HG03097 (cell line): ENCODE results near the gene SESN1.
"Not testable (repeated sequence)": the region's sequence is repeated elsewhere in the genome, so short reads cannot be mapped to it uniquely, and the experiment has no call there.

Experiments
- ATAC-seq: cut with Tn5 transposase; IDR thresholded peaks from one replicate; pipeline ENCODE4 v1.9.1; 2021; ENCODE audit not compliant: unreplicated experiment, low FRiP score

The SESN1 gene

DNA sequence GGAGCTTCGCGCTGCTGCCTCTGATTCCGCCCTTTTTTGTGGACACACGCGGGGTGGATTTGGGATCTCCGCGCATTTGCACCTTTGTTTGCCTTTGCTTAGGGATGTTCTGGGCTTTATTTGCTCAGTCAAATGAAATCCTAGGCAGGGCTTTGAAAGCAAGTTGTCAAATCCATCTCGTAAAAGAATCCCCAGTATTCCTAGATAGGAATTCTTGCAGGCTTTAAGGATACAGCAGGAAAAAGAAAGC lies 1.1 kb upstream of the SESN1 start:
- no peak for ATAC-seq

- ATAC-seq, result peak; percentile 71
These were observed 589 bp upstream of the SESN1 start, which contains the start of gene CEP57L1 for GRCh38 chr6:109095036-109095834. TSS of gene CEP57L1 (plus strand) at chr6:109095507. CDS start at chr6:109145222, 49,715 bp downstream.

GRCh38 chr6:109093732-109094415 lies 772 bp downstream of the SESN1 start:
- no peak for ATAC-seq

GRCh38 chr6:109092074-109092473 lies 2.6 kb downstream of the SESN1 start:
- ATAC-seq, result no peak

GRCh38 chr6:109091314-109092024 lies 3.2 kb downstream of the SESN1 start:
- no peak for ATAC-seq

GRCh38 chr6:109088995-109089394 lies 5.7 kb downstream of the SESN1 start:
- ATAC-seq, result no peak

- ATAC-seq, result no peak
These were observed 6.9 kb downstream of the SESN1 start for GRCh38 chr6:109087661-109088264.

DNA sequence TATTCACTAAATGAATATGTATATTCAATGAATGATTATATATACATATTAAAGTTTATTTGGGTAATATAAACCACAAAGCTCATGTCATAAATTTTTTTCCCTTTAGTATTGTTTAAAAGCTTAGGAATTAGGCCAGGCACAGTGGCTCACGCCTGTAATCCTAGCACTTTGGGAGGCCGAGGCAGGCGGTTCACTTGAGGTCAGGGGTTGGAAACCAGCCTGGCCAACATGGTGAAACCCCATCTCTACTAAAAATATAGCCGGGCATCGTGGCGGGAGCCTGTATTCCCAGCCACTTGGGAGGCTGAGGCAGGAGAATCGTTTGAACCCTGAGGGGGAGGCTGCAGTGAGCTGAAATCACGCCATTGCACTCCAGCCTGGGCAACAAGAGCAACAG lies 10.5 kb downstream of the SESN1 start:
- not testable (repeated sequence) for ATAC-seq

GRCh38 chr6:109083657-109084056 lies 11.0 kb downstream of the SESN1 start:
- ATAC-seq, result no peak

DNA sequence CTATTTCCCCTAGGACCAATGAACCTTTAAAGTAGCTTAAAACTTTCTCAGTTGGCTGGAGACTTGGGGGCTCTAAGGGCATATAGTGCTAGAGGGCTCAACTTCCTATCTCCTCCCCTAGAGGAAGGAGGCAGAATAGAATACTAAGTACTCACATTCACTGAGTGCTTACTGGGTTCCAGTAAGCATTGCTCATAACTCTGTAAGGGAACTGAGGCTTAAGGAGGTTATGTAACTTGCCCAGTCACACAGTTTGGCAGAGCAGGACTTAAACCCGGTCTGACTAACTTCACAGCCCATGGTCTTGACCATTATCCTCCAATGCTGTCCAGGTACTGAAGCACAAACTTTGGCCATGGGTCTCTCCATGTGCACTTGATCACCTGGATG lies 12.5 kb downstream of the SESN1 start:
- ATAC-seq, result no peak

GRCh38 chr6:109081516-109082187 lies 13.0 kb downstream of the SESN1 start:
- no peak for ATAC-seq

GRCh38 chr6:109081026-109081425 lies 13.6 kb downstream of the SESN1 start:
- no peak for ATAC-seq

- no peak for ATAC-seq
These were observed 14.7 kb downstream of the SESN1 start for GRCh38 chr6:109079981-109080380.

DNA sequence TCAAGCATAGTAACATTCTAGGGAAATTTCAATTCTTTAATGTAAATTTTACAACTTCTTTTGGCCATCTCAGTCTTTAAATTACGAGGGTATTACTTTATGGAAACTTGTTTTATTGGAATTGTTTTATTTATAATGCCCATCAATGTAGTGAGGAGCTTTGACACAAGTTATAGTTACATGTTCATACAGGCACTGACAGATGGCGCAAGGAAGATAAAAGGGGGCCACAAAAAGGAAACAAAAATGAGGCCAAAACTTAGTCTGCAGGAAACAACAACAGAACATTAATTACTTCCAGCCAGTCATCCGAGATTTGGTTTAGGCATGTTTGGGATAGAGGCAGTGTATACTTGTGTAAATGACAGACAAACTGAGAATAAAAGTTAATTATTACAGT lies 18.3 kb downstream of the SESN1 start:
- no peak for ATAC-seq

- no peak for ATAC-seq
These were observed 18.7 kb downstream of the SESN1 start for GRCh38 chr6:109075934-109076333.

DNA sequence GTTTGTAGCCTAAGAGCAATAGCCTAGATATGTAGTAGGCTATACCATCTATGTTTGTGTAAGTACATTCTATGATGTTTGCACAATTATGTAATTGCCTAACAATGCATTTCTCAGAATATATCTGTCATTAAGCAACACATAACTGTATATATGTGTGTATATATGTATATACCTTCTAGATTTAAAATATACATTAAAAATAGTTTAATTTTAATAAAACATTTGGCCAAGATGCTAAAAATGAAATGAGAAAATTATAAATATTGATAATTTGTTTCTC lies 20.6 kb downstream of the SESN1 start:
- ATAC-seq, result no peak

DNA sequence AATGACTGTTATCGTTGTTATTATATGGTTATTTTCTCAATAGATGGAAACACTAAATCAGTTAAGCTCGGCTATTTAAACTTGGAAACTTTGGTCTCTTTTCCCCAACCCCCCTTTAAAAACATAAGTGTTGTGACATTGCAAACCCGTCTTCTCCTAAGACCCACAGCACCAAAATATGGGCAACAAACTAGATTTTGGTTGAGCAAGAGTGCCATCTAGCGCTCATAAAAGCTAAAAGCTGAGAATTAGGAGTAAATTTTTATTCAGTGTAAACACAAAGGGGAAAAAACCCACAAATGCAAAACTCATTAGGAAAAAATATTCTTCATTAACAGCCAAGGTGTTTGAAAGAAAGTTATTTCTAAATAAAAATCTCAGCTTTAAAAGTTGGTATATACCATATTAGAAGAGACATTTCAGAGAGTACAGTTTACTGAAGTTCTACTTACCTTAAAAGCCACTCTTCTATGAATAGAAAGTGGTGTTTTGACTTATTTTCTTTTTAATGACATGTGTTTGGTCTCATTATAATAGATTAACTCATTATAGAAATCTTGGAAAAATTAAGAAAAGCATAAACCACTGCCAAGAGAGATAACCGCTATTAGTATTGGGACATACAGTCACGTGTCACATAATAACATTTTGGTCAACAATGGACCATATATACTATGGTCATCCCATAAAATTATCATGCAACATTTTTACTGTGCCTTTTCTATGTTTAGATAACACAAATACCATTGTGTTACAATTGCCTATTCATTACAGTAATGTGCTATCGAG lies 21.1 kb downstream of the SESN1 start:
- no peak for ATAC-seq

GRCh38 chr6:109071125-109071917 lies 23.3 kb downstream of the SESN1 start:
- no peak for ATAC-seq

GRCh38 chr6:109069746-109070145 lies 24.9 kb downstream of the SESN1 start:
- ATAC-seq, result no peak
